SH-SY5Y (cell line): ENCODE measurements around the gene SLX4.

Experiments used
- GATA2 ChIP-seq: IDR thresholded peaks from 2 replicates; pipeline ENCODE4 v1.6.1; 2011; ENCODE audit warnings: mild to moderate bottlenecking, low read depth, low read length
- GATA3 ChIP-seq: IDR thresholded peaks from 2 replicates; pipeline ENCODE4 v1.6.1; 2011; ENCODE audit warnings: low read depth, mild to moderate bottlenecking, low read length, moderate library complexity

GRCh38 chr16:3573146-3573815 lies 38.1 kb downstream of the SLX4 start:
- TF ChIP-seq GATA2 (no peak), GATA3 (no peak)
